ENCODE measurements around the gene GPHA2. TPM values are rescaled to one million over a fixed set of nuclear protein-coding genes. Genes with fewer than 3 reads are reported as not detected.

GPHA2 gene
- polyA plus RNA-seq, 1 of the 3 experiments (the other 2 are of a cell fraction), result not detected

- Histone ChIP-seq H3K4me1 (ENCODE audit: control insufficient read depth in 1 of 2, insufficient read depth in 2 of 2, low read depth in 1 of 2, low read length in 1 of 2) (no peaks in the 10 kb centered on the region), H4K20me1 (ENCODE audit: insufficient read depth) (no peaks in the 10 kb centered on the region), H3K9me3 (no peaks in the 10 kb centered on the region), H3K9me2 (no peaks in the 10 kb centered on the region), H3F3A (replicated peaks; ENCODE audit: insufficient read depth) (no peaks in the 10 kb centered on the region), H3K79me2 (ENCODE audit: insufficient read depth) (no peaks in the 10 kb centered on the region), H2AFZ (ENCODE audit: low read depth) (no peak overlapping the region), H3K27ac (ENCODE audit: low read depth in 2 of 2, low read length in 1 of 2) (no peak overlapping the region), H3K36me3 (replicated peaks in 1 of 2; ENCODE audit: control insufficient read depth in 1 of 2, insufficient read depth in 2 of 2, low read length in 1 of 2) (peaks cover 0 to 75% of the 10 kb centered on the region in 2 experiments), H3K4me2 (no peak overlapping the region), H3K27me3 (ENCODE audit: insufficient read depth) (no peaks in the 10 kb centered on the region), H3K4me3 (ENCODE audit: low read depth in 2 of 2, low read length in 1 of 2) (no peak overlapping the region), H3K9ac (no peak overlapping the region)
- ChIA-PET POLR2A (no interaction called here), CTCF (interaction anchor here (0.6 to 1.3 kb wide), 4 partner anchors 10 to 208 kb away, joined by 3 read pairs; partner anchors contain the start of gene ZNHIT2)
- TF ChIP-seq RAD21 (IDR thresholded peaks at IDR 0.05; ENCODE audit: low read length), result no peak
- no peak for TF ChIP-seq SMC3 (IDR thresholded peaks at IDR 0.05; ENCODE audit: low read depth, low read length)
- no peak for TF ChIP-seq IRF3 (IDR thresholded peaks at IDR 0.05; ENCODE audit: low read depth, low read length)
- no peak for TF ChIP-seq REST (IDR thresholded peaks at IDR 0.05; ENCODE audit: low read depth, low read length)
- no peak for TF ChIP-seq NRF1 (IDR thresholded peaks at IDR 0.05; ENCODE audit: low read depth, low read length)
- no peak for DNase-seq
- WGBS (ENCODE audit: low lambda C conversion rate), result 98% methylated on average over 17 of the region's 39 CpGs
Measured at GRCh38 chr11:64909653-64910343, 25.9 kb downstream of the GPHA2 start.

- no peak overlapping the region for H3K4me2 ChIP-seq
- no peak overlapping the region for H3K4me3 ChIP-seq (ENCODE audit: low read depth in 2 of 2, low read length in 1 of 2)
- H4K20me1 ChIP-seq (ENCODE audit: insufficient read depth), result no peaks in the 10 kb centered on the region
- no peaks in the 10 kb centered on the region for H3K9me3 ChIP-seq
- ChIA-PET CTCF (interaction anchor here (1.3 kb wide), 1 partner anchor 30 kb away, joined by 3 read pairs; no protein-coding TSS in a partner anchor), POLR2A (no interaction called here)
- no peak overlapping the region for H3K27ac ChIP-seq (ENCODE audit: low read depth in 2 of 2, low read length in 1 of 2)
- no peaks in the 10 kb centered on the region for H3K4me1 ChIP-seq (ENCODE audit: control insufficient read depth in 1 of 2, insufficient read depth in 2 of 2, low read depth in 1 of 2, low read length in 1 of 2)
- 78% methylated on average over 5 of the region's 11 CpGs for WGBS (ENCODE audit: low lambda C conversion rate)
- peaks cover 0 to 69% of the 10 kb centered on the region in 2 experiments for H3K36me3 ChIP-seq (replicated peaks in 1 of 2; ENCODE audit: control insufficient read depth in 1 of 2, insufficient read depth in 2 of 2, low read length in 1 of 2)
- H3K9ac ChIP-seq, result no peak overlapping the region
- no peak overlapping the region for H2AFZ ChIP-seq (ENCODE audit: low read depth)
- DNase-seq, result no peak
- no peaks in the 10 kb centered on the region for H3K79me2 ChIP-seq (ENCODE audit: insufficient read depth)
- no peaks in the 10 kb centered on the region for H3F3A ChIP-seq (replicated peaks; ENCODE audit: insufficient read depth)
- no peaks in the 10 kb centered on the region for H3K9me2 ChIP-seq
- H3K27me3 ChIP-seq (ENCODE audit: insufficient read depth), result no peaks in the 10 kb centered on the region
- no peak for TF ChIP-seq FOSL2 (IDR thresholded peaks at IDR 0.05; ENCODE audit: borderline replicate concordance, low read depth)
- no peak for TF ChIP-seq YY1 (IDR thresholded peaks at IDR 0.05; ENCODE audit: low read depth)
- no peak for TF ChIP-seq EZH2phosphoT487 (IDR thresholded peaks at IDR 0.05; ENCODE audit: borderline replicate concordance, low read depth)
- TF ChIP-seq FOXM1 (IDR thresholded peaks at IDR 0.05; ENCODE audit: low read depth), result no peak
- TF ChIP-seq TCF12 (IDR thresholded peaks at IDR 0.05), result no peak
- TF ChIP-seq PBX3 (IDR thresholded peaks at IDR 0.05), result no peak
- no peak for TF ChIP-seq RAD21 (IDR thresholded peaks at IDR 0.05; ENCODE audit: low read length)
- TF ChIP-seq TEAD4 (IDR thresholded peaks at IDR 0.05; ENCODE audit: borderline replicate concordance, insufficient read depth), result no peak
- no peak for TF ChIP-seq USF1 (IDR thresholded peaks at IDR 0.05; ENCODE audit: borderline replicate concordance, low read depth)
- TF ChIP-seq RFX5 (IDR thresholded peaks at IDR 0.05; ENCODE audit: low read length), result no peak
- no peak for TF ChIP-seq RCOR1 (IDR thresholded peaks at IDR 0.05; ENCODE audit: low read length)
- TF ChIP-seq FOXJ3 (CRISPR knock-in tag; IDR thresholded peaks at IDR 0.05), result no peak
- no peak for TF ChIP-seq TAF1 (IDR thresholded peaks at IDR 0.05; ENCODE audit: borderline replicate concordance, low read depth, low read length)
- TF ChIP-seq CTCF (IDR thresholded peaks at IDR 0.05), result no peak
- no peak for TF ChIP-seq GATA2 (CRISPR knock-in tag; IDR thresholded peaks at IDR 0.05)
Measured at GRCh38 chr11:64908766-64909165, 26.9 kb downstream of the GPHA2 start.
